ENCODE data around the gene RNGTT.
"Not testable (repeated sequence)": the region's sequence is repeated elsewhere in the genome, so short reads cannot be mapped to it uniquely, and the experiment has no call there.

The RNGTT gene

DNA sequence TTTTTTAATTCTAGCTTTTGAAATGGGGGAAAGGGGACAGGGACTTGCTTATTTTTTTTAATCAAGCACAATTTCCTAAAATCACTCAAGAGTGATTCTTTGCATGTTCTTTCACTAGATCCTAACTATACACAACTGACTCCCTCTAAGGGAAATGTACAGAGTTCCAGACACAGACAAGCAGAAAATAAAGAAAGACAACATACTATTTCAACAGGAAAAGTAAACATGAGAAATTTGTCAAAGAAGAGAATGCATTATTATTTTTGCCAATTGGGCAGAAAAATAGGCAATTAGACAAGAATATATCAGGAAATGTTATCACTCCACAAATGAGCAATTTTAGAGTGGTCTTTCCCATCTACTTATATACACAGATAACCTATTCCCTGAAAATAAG lies 128.2 kb downstream of the RNGTT start:
- TF ChIP-seq POLR2A (IDR thresholded peaks at IDR 0.05; ENCODE audit: extremely low read depth, insufficient read length) (no peak), MYC (IDR thresholded peaks at IDR 0.05; ENCODE audit: low read depth, low read length) (no peak)
- TF ChIP-seq, protein P1, sequence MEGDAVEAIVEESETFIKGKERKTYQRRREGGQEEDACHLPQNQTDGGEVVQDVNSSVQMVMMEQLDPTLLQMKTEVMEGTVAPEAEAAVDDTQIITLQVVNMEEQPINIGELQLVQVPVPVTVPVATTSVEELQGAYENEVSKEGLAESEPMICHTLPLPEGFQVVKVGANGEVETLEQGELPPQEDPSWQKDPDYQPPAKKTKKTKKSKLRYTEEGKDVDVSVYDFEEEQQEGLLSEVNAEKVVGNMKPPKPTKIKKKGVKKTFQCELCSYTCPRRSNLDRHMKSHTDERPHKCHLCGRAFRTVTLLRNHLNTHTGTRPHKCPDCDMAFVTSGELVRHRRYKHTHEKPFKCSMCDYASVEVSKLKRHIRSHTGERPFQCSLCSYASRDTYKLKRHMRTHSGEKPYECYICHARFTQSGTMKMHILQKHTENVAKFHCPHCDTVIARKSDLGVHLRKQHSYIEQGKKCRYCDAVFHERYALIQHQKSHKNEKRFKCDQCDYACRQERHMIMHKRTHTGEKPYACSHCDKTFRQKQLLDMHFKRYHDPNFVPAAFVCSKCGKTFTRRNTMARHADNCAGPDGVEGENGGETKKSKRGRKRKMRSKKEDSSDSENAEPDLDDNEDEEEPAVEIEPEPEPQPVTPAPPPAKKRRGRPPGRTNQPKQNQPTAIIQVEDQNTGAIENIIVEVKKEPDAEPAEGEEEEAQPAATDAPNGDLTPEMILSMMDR (IDR thresholded peaks at IDR 0.05; ENCODE audit: low read depth, low read length): no peak
- TF ChIP-seq, protein P2, sequence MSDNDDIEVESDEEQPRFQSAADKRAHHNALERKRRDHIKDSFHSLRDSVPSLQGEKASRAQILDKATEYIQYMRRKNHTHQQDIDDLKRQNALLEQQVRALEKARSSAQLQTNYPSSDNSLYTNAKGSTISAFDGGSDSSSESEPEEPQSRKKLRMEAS (IDR thresholded peaks at IDR 0.05; ENCODE audit: low read depth, low read length): no peak
- no peak overlapping the region for H3K4me3 ChIP-seq (ENCODE audit: low read depth, low read length)
- no peak for DNase-seq (ENCODE audit: low read depth)

GRCh38 chr6:88833071-88833470 lies 130.3 kb downstream of the RNGTT start:
- DNase-seq (ENCODE audit: low read depth); H3K4me3 ChIP-seq (ENCODE audit: low read depth, low read length): not testable (repeated sequence)

DNA sequence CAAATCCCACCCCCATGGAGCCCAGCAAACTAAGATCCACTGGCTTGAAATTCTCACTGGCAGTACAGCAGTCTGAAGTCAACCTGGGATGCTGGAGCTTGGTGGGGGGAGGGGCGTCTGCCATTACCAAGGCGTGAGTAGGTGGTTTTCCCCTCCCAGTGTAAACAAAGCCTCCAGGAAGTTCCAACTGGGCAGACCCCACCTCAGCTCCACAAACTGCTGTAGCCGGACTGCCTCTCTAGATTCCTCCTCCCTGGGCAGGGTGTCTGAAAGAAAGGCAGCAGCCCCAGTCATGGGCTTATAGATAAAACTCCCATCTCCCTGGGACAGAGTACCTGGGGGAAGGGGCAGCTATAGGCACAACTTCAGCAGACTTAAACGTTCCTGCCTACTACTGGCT lies 135.8 kb downstream of the RNGTT start:
- DNase-seq (ENCODE audit: low read depth); H3K4me3 ChIP-seq (ENCODE audit: low read depth, low read length): not testable (repeated sequence)

DNA sequence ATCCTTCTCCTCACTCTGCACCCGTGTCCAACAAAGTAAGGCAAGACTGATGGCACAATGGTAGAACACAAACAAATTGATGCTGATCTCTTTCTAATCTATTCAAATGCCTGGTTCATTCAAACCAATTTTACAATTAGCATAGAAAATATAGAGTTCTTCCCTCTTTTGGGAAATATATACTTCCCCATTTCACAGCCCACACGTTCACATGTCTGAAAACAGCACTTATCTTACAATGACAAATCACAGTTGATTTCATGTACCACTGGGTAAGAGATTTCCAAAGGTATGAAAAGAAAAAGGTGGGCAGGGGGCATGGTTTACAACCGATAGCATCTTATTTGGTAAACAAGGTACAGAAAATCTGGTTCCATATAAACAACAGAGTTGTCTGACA lies 137.6 kb downstream of the RNGTT start:
- H3K4me3 ChIP-seq (ENCODE audit: low read depth, low read length): no peak overlapping the region
- TF ChIP-seq MYC (IDR thresholded peaks at IDR 0.05; ENCODE audit: low read depth, low read length) (no peak), POLR2A (IDR thresholded peaks at IDR 0.05; ENCODE audit: extremely low read depth, insufficient read length) (no peak)
- TF ChIP-seq, protein P1 (IDR thresholded peaks at IDR 0.05; ENCODE audit: low read depth, low read length): no peak
- DNase-seq (ENCODE audit: low read depth): peak; percentile 8

- no peak for DNase-seq (ENCODE audit: low read depth)
- TF ChIP-seq POLR2A (IDR thresholded peaks at IDR 0.05; ENCODE audit: extremely low read depth, insufficient read length) (no peak), MYC (IDR thresholded peaks at IDR 0.05; ENCODE audit: low read depth, low read length) (no peak)
- TF ChIP-seq, protein P1 (IDR thresholded peaks at IDR 0.05; ENCODE audit: low read depth, low read length): no peak
- H3K4me3 ChIP-seq (ENCODE audit: low read depth, low read length): no peak overlapping the region
Observed at GRCh38 chr6:88823998-88824397, 139.4 kb downstream of the RNGTT start.

DNA sequence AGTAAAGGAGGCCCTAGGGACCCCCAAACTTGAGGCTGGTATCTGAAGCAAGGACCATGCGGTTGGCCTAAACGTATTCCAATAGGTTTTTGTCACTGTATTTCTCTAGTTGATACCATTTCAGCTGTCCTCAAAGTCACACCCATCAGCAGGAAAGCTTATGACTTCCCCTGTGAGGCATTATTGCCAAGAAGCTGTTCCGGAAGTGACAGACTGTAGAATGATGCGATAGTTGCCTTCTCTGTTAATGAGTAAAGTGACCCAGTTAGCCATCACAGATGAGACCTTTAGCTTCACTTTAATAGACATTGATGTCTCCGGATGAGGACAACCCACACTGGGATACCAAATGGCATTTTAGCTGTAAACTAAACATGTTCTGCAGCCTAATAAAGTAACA lies 147.9 kb downstream of the RNGTT start:
- H3K4me3 ChIP-seq (ENCODE audit: low read depth, low read length): no peak overlapping the region
- TF ChIP-seq MYC (IDR thresholded peaks at IDR 0.05; ENCODE audit: low read depth, low read length) (no peak), POLR2A (IDR thresholded peaks at IDR 0.05; ENCODE audit: extremely low read depth, insufficient read length) (no peak)
- TF ChIP-seq, protein P2 (IDR thresholded peaks at IDR 0.05; ENCODE audit: low read depth, low read length): no peak
- TF ChIP-seq, protein P1 (IDR thresholded peaks at IDR 0.05; ENCODE audit: low read depth, low read length): no peak
- DNase-seq (ENCODE audit: low read depth): no peak

DNA sequence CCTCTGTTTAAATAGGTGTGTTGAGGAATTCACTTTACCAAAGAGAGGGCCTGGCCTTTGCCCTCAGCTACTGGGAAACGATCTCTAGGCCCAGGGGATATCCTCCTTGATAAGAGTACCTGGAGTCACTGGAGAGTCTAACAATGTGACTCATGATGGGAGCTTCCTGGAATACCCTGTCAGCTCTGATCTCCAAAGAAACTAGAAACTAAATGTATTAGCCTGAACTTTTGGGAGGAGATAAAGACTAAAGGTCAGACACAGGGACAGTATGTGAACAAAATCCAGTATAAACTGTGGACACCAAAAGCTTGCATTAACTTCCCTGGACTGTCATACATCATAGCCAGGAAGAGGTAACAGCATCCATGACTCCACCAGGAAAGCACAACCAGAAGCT lies 148.5 kb downstream of the RNGTT start:
- no peak for DNase-seq (ENCODE audit: low read depth)
- TF ChIP-seq, protein P2 (IDR thresholded peaks at IDR 0.05; ENCODE audit: low read depth, low read length): no peak
- TF ChIP-seq POLR2A (IDR thresholded peaks at IDR 0.05; ENCODE audit: extremely low read depth, insufficient read length): no peak
- TF ChIP-seq, protein P1 (IDR thresholded peaks at IDR 0.05; ENCODE audit: low read depth, low read length): no peak
- TF ChIP-seq MYC (IDR thresholded peaks at IDR 0.05; ENCODE audit: low read depth, low read length): no peak
- H3K4me3 ChIP-seq (ENCODE audit: low read depth, low read length): no peak overlapping the region

Measured in NB4 (cell line).